Neural cell (in vitro differentiated cells): Measurements from ENCODE around the gene THRA. TPM values are rescaled to one million over a fixed set of nuclear protein-coding genes. Genes with fewer than 3 reads are reported as not detected.

Source experiments
- H2AFZ ChIP-seq: fragments of 200-600, 300-800 bp; sonication (generic), shearing (Covaris generic); 2 replicates; pipeline ENCODE4 v1.6.0; 2014; ENCODE audit warnings: low read depth, mild to moderate bottlenecking, antibody characterized with exemption, low read length, moderate library complexity
- H3F3A ChIP-seq: fragments of 200-600 bp; shearing (Covaris generic); 2 replicates; pipeline ENCODE4 v1.6.1; 2016; ENCODE audit warnings: mild to moderate bottlenecking, moderate library complexity, mixed read lengths, antibody characterized with exemption, low read length; ENCODE audit not compliant: insufficient read depth, poor library complexity, severe bottlenecking
- H3K27ac ChIP-seq: fragments of 200-600, 300-800 bp; sonication (generic), shearing (Covaris generic); 2 replicates; pipeline ENCODE4 v1.5.1; 2014; ENCODE audit warnings: mild to moderate bottlenecking, low read length, moderate library complexity
- H3K27me3 ChIP-seq: fragments of 300-800, 200-600 bp; sonication (generic), shearing (Covaris generic); 2 replicates; pipeline ENCODE4 v1.6.0; 2014; ENCODE audit warnings: mild to moderate bottlenecking, low read depth, low read length, moderate library complexity; ENCODE audit not compliant: insufficient read depth
- H3K36me3 ChIP-seq: fragments of 300-800, 200-600 bp; sonication (generic), shearing (Covaris generic); 2 replicates; pipeline ENCODE4 v1.5.1; 2014; ENCODE audit warnings: mild to moderate bottlenecking, antibody characterized with exemption, low read length, moderate library complexity; ENCODE audit not compliant: insufficient read depth
- H3K4me2 ChIP-seq: fragments of 300-800, 200-600 bp; sonication (generic), shearing (Covaris generic); 2 replicates; pipeline ENCODE4 v1.6.0; 2014; ENCODE audit warnings: mild to moderate bottlenecking, low read length
- H3K4me3 ChIP-seq: fragments of 300-800, 200-600 bp; sonication (generic), shearing (Covaris generic); 2 replicates; pipeline ENCODE4 v1.5.1; 2014; ENCODE audit warnings: mild to moderate bottlenecking, low read length, moderate library complexity
- H3K79me2 ChIP-seq: fragments of 200-600 bp; shearing (Covaris generic); replicated peaks from 2 replicates; pipeline ENCODE4 v1.6.0; 2014; ENCODE audit warnings: mild to moderate bottlenecking, low read length, moderate library complexity; ENCODE audit not compliant: insufficient read depth
- H3K9ac ChIP-seq: fragments of 300-800, 200-600 bp; sonication (generic), shearing (Covaris generic); 2 replicates; pipeline ENCODE4 v1.6.1; 2016; ENCODE audit warnings: mild to moderate bottlenecking, low read length, mixed read lengths
- H3K9me2 ChIP-seq: fragments of 200-600 bp; shearing (Covaris generic); 2 replicates; pipeline ENCODE4 v1.6.1; 2016; ENCODE audit warnings: mild to moderate bottlenecking, low read length, mixed read lengths; ENCODE audit not compliant: insufficient read depth
- H3K9me3 ChIP-seq: fragments of 200-600, 300-800 bp; sonication (generic), shearing (Covaris generic); 2 replicates; pipeline ENCODE4 v1.6.1; 2016; ENCODE audit warnings: mild to moderate bottlenecking, mixed run types, low read length, moderate library complexity, mixed read lengths
- H4K20me1 ChIP-seq: fragments of 200-600 bp; shearing (Covaris generic); 2 replicates; pipeline ENCODE4 v1.6.1; 2016; ENCODE audit warnings: mild to moderate bottlenecking, mixed run types; ENCODE audit not compliant: insufficient read depth
- EP300 ChIP-seq: fragments of 450-650 bp; conservative IDR thresholded peaks from 2 replicates; pipeline ENCODE4 v1.6.1; 2014; ENCODE audit warnings: antibody characterized with exemption, mild to moderate bottlenecking, moderate library complexity; ENCODE audit not compliant: poor library complexity, severe bottlenecking
- EZH2 ChIP-seq: fragments of 200-600, 300-800 bp; shearing (Covaris generic), sonication (generic); IDR thresholded peaks from 2 replicates; pipeline ENCODE4 v1.6.1; 2014; ENCODE audit warnings: antibody characterized with exemption, low read length, borderline replicate concordance, mild to moderate bottlenecking; ENCODE audit not compliant: insufficient read depth, poor library complexity, severe bottlenecking
- MXI1 ChIP-seq: fragments of 450-650 bp; conservative IDR thresholded peaks from 2 replicates; pipeline ENCODE4 v1.6.1; 2014; ENCODE audit warnings: antibody characterized with exemption, mild to moderate bottlenecking; ENCODE audit not compliant: poor library complexity, severe bottlenecking
- POLR2AphosphoS5 ChIP-seq: IDR thresholded peaks from 2 replicates; pipeline ENCODE4 v1.6.1; 2012
- RAD21 ChIP-seq: fragments of 450-650 bp; conservative IDR thresholded peaks from 2 replicates; pipeline ENCODE4 v1.6.1; 2014; ENCODE audit warnings: antibody characterized with exemption, mild to moderate bottlenecking, moderate library complexity
- SMC3 ChIP-seq: fragments of 450-650 bp; conservative IDR thresholded peaks from 2 replicates; pipeline ENCODE4 v1.6.1; 2014; ENCODE audit warnings: antibody characterized with exemption, mild to moderate bottlenecking, moderate library complexity; ENCODE audit not compliant: poor library complexity
- TAF1 ChIP-seq: IDR thresholded peaks from 2 replicates; pipeline ENCODE4 v1.6.1; 2012; ENCODE audit warnings: low read depth
- polyA plus RNA-seq: library from polyadenylated mRNA; depleted of rRNA; stranded (reverse); fragments of >200 nt; gene quantifications from 2 replicates; pipeline ENCODE4 v1.2.3, GENCODE V29; 2014
- TF ChIP-seq, protein P1 (sequence below): IDR thresholded peaks from 2 replicates; pipeline ENCODE4 v1.6.1; 2012; ENCODE audit warnings: borderline replicate concordance
- TF ChIP-seq, protein P2 (sequence below): fragments of 450-650 bp; IDR thresholded peaks from 2 replicates; pipeline ENCODE4 v1.5.1; 2014; ENCODE audit warnings: antibody characterized with exemption, mild to moderate bottlenecking, moderate library complexity; ENCODE audit not compliant: poor library complexity, severe bottlenecking

Gene THRA
- polyA plus RNA-seq, 1 donor from 2014 or later: 97.2 TPM

GRCh38 chr17:40017422-40018080 lies 45.2 kb upstream of the THRA start:
- no peaks in the 10 kb centered on the region for H3K36me3 ChIP-seq
- H3K79me2 ChIP-seq: no peaks in the 10 kb centered on the region
- TF ChIP-seq, protein P1, sequence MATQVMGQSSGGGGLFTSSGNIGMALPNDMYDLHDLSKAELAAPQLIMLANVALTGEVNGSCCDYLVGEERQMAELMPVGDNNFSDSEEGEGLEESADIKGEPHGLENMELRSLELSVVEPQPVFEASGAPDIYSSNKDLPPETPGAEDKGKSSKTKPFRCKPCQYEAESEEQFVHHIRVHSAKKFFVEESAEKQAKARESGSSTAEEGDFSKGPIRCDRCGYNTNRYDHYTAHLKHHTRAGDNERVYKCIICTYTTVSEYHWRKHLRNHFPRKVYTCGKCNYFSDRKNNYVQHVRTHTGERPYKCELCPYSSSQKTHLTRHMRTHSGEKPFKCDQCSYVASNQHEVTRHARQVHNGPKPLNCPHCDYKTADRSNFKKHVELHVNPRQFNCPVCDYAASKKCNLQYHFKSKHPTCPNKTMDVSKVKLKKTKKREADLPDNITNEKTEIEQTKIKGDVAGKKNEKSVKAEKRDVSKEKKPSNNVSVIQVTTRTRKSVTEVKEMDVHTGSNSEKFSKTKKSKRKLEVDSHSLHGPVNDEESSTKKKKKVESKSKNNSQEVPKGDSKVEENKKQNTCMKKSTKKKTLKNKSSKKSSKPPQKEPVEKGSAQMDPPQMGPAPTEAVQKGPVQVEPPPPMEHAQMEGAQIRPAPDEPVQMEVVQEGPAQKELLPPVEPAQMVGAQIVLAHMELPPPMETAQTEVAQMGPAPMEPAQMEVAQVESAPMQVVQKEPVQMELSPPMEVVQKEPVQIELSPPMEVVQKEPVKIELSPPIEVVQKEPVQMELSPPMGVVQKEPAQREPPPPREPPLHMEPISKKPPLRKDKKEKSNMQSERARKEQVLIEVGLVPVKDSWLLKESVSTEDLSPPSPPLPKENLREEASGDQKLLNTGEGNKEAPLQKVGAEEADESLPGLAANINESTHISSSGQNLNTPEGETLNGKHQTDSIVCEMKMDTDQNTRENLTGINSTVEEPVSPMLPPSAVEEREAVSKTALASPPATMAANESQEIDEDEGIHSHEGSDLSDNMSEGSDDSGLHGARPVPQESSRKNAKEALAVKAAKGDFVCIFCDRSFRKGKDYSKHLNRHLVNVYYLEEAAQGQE: no peak
- TF ChIP-seq SMC3: no peak
- no peak for TF ChIP-seq EP300
- no peak for TF ChIP-seq EZH2
- TF ChIP-seq, protein P2, sequence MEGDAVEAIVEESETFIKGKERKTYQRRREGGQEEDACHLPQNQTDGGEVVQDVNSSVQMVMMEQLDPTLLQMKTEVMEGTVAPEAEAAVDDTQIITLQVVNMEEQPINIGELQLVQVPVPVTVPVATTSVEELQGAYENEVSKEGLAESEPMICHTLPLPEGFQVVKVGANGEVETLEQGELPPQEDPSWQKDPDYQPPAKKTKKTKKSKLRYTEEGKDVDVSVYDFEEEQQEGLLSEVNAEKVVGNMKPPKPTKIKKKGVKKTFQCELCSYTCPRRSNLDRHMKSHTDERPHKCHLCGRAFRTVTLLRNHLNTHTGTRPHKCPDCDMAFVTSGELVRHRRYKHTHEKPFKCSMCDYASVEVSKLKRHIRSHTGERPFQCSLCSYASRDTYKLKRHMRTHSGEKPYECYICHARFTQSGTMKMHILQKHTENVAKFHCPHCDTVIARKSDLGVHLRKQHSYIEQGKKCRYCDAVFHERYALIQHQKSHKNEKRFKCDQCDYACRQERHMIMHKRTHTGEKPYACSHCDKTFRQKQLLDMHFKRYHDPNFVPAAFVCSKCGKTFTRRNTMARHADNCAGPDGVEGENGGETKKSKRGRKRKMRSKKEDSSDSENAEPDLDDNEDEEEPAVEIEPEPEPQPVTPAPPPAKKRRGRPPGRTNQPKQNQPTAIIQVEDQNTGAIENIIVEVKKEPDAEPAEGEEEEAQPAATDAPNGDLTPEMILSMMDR: no peak
- no peaks in the 10 kb centered on the region for H3K9me2 ChIP-seq
- H3F3A ChIP-seq: no peaks in the 10 kb centered on the region
- no peaks in the 10 kb centered on the region for H3K9me3 ChIP-seq
- H2AFZ ChIP-seq: no peak overlapping the region
- no peak overlapping the region for H3K27ac ChIP-seq
- H3K4me3 ChIP-seq: no peak overlapping the region
- H3K4me2 ChIP-seq: no peak overlapping the region
- H4K20me1 ChIP-seq: no peaks in the 10 kb centered on the region
- no peak overlapping the region for H3K9ac ChIP-seq
- no peaks in the 10 kb centered on the region for H3K27me3 ChIP-seq

DNA sequence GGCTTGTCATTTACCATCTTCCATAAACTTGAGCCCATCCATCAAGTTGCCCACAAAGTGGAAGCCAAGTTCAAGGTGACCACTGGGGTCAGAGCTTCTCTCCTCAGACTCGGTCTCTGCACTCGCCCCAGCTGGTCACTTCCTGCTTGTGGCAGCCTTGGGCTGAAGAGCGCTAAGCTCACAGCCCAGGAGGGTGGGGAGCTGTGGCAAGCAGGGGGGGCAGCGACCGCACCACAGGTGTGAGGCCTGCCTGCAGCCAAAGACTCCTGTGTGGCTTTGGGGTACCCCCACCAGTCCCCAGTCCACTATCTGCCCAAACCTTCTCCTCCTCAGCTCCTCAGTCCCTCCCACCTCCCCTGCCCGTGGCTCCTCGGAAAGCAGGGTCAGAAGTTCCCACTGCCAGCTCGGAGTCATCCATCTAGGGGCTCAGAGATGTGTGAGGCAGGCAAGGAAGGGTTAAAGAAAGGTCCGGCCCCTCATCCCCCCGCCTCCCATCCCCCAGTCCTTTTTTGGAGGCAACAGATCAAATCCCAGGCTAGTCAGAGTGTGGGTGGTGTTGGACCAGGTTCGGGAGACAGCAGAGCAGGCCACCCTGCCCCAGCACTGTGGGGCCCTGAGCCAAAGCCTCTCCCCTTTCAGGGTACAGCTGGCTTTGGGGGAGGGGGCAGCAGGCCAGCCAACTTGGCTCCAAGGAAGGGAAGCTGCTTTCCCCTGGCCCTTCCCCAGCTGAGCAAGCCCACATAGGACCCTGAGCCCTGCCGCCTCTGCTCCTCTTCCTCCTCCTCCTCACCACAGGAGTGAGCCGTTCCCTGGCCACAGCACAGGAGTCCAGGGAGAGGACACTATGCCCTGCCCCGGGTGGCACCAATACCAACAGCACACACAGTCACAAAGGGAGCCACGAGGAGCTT lies 44.3 kb upstream of the THRA start:
- no peaks in the 10 kb centered on the region for H3K36me3 ChIP-seq

More for the DNA sequence above, 44.3 kb upstream of the THRA start:
- no peaks in the 10 kb centered on the region for H3K9me3 ChIP-seq
- no peak overlapping the region for H2AFZ ChIP-seq
- H3K4me2 ChIP-seq: no peak overlapping the region
- no peak overlapping the region for H3K9ac ChIP-seq
- H3K4me3 ChIP-seq: no peak overlapping the region
- no peak for TF ChIP-seq MXI1
- no peak for TF ChIP-seq SMC3
- no peak for TF ChIP-seq RAD21
- TF ChIP-seq EZH2: no peak
- TF ChIP-seq POLR2AphosphoS5: no peak
- no peak for TF ChIP-seq TAF1
- TF ChIP-seq, protein P2: no peak
- no peak for TF ChIP-seq EP300
- TF ChIP-seq, protein P1: no peak
- H4K20me1 ChIP-seq: no peaks in the 10 kb centered on the region
- H3K79me2 ChIP-seq: no peaks in the 10 kb centered on the region
- no peaks in the 10 kb centered on the region for H3K27me3 ChIP-seq
- no peaks in the 10 kb centered on the region for H3F3A ChIP-seq
- H3K27ac ChIP-seq: no peak overlapping the region
- H3K9me2 ChIP-seq: no peaks in the 10 kb centered on the region
